Endometrium (tissue), 2 donors: ENCODE data around the gene GCNT1.
"Not testable (repeated sequence)": the region's sequence is repeated elsewhere in the genome, so short reads cannot be mapped to it uniquely, and the experiment has no call there.

ENCODE experiments used
- FAIRE-seq: peaks from 2 replicates; lab custom pipeline; 2012; peaks lifted over from hg19 to GRCh38; lab: Jason Lieb, UNC
- donor health status: control.
- donor health status: control.

GCNT1 gene

GRCh38 chr9:76443887-76444286 lies 15.1 kb upstream of the GCNT1 start:
- no peak for FAIRE-seq

GRCh38 chr9:76444322-76444929 lies 14.6 kb upstream of the GCNT1 start:
- no peak for FAIRE-seq

GRCh38 chr9:76445976-76446375 lies 13.0 kb upstream of the GCNT1 start:
- no peak for FAIRE-seq

- no peak for FAIRE-seq
Observed at GRCh38 chr9:76448501-76448900, 10.5 kb upstream of the GCNT1 start.

GRCh38 chr9:76451234-76451633 lies 7.7 kb upstream of the GCNT1 start:
- no peak for FAIRE-seq

GRCh38 chr9:76452839-76453238 lies 6.1 kb upstream of the GCNT1 start:
- no peak for FAIRE-seq

- FAIRE-seq = no peak
Observed at GRCh38 chr9:76453785-76454184, 5.2 kb upstream of the GCNT1 start.

- FAIRE-seq = no peak
Observed at GRCh38 chr9:76454311-76454710, 4.7 kb upstream of the GCNT1 start.

GRCh38 chr9:76456202-76456926 lies 2.6 kb upstream of the GCNT1 start:
- no peak for FAIRE-seq

- FAIRE-seq = no peak
Observed at GRCh38 chr9:76459694-76460635, 983 bp downstream of the GCNT1 start.

- no peak for FAIRE-seq
Observed at GRCh38 chr9:76462126-76462525, 3.1 kb downstream of the GCNT1 start.

GRCh38 chr9:76463211-76463610 lies 4.2 kb downstream of the GCNT1 start:
- FAIRE-seq = no peak

GRCh38 chr9:76464706-76465105 lies 5.7 kb downstream of the GCNT1 start:
- FAIRE-seq = no peak

- FAIRE-seq = no peak
Observed at GRCh38 chr9:76465442-76466298, 6.7 kb downstream of the GCNT1 start.

- FAIRE-seq = no peak
Observed at GRCh38 chr9:76466299-76466605, 7.3 kb downstream of the GCNT1 start.

GRCh38 chr9:76474419-76474818 lies 15.4 kb downstream of the GCNT1 start:
- FAIRE-seq = no peak

- FAIRE-seq = no peak
Observed at GRCh38 chr9:76475686-76476085, 16.7 kb downstream of the GCNT1 start.

GRCh38 chr9:76477818-76478217 lies 18.8 kb downstream of the GCNT1 start:
- FAIRE-seq = not testable (repeated sequence)

GRCh38 chr9:76478226-76478625 lies 19.2 kb downstream of the GCNT1 start:
- FAIRE-seq = no peak

GRCh38 chr9:76479337-76479736 lies 20.4 kb downstream of the GCNT1 start:
- not testable (repeated sequence) for FAIRE-seq

- no peak for FAIRE-seq
Observed at GRCh38 chr9:76486151-76486550, 27.2 kb downstream of the GCNT1 start.
